Lung (tissue), 12 donors: ENCODE measurements around the gene FMNL3. TPM values are rescaled to one million over a fixed set of nuclear protein-coding genes. Genes with fewer than 3 reads are reported as not detected.

Experiments
- ATAC-seq: fragments of 200-7000 bp; cut with Tn5 transposase; one replicate; pipeline ENCODE4 v1.9.1; 2020; ENCODE audit warnings: moderate number of reproducible peaks; ENCODE audit not compliant: insufficient read depth, low FRiP score
- DNase-seq, 3 donors: peaks; one replicate each; pipeline ENCODE4 v3.0.0-alpha.2; 2013 to 2017
- H3K27ac ChIP-seq, 2 donors: one replicate each; pipeline ENCODE4 v1.5.1; 2013; ENCODE audit warnings: mild to moderate bottlenecking in 2 of 2, moderate library complexity in 2 of 2, control low read depth in 1 of 2, inconsistent platforms in 1 of 2, low read depth in 1 of 2, low read length in 1 of 2
- H3K27me3 ChIP-seq, 3 donors: one replicate each; pipeline ENCODE4 v1.5.1; 2013; ENCODE audit warnings: low read length in 2 of 3; ENCODE audit not compliant: control insufficient read depth in 3 of 3, insufficient read depth in 3 of 3
- H3K36me3 ChIP-seq, 4 donors: one replicate each; pipeline ENCODE4 v1.5.1; 2013; ENCODE audit warnings: low read length in 4 of 4, mild to moderate bottlenecking in 1 of 4, moderate library complexity in 1 of 4; ENCODE audit not compliant: control insufficient read depth in 4 of 4, insufficient read depth in 4 of 4
- H3K4me1 ChIP-seq, 5 donors: one replicate each; pipeline ENCODE4 v1.5.1; 2013; ENCODE audit warnings: low read length in 5 of 5, mild to moderate bottlenecking in 2 of 5, moderate library complexity in 1 of 5; ENCODE audit not compliant: control insufficient read depth in 5 of 5, insufficient read depth in 5 of 5
- H3K4me3 ChIP-seq: one replicate; pipeline ENCODE4 v1.5.1; 2013; ENCODE audit warnings: mild to moderate bottlenecking, control low read depth, moderate library complexity
- H3K9ac ChIP-seq, 2 donors: one replicate each; pipeline ENCODE4 v1.5.1; 2013; ENCODE audit warnings: low read length in 2 of 2, control low read depth in 1 of 2; ENCODE audit not compliant: insufficient read depth in 1 of 2
- H3K9me3 ChIP-seq, 4 donors: one replicate each; pipeline ENCODE4 v1.5.1; 2013; ENCODE audit warnings: low read length in 3 of 4, mild to moderate bottlenecking in 1 of 4, moderate library complexity in 1 of 4; ENCODE audit not compliant: control insufficient read depth in 4 of 4, insufficient read depth in 3 of 4
- CTCF ChIP-seq: IDR thresholded peaks from 2 replicates; pipeline ENCODE4 v1.5.1; 2012; ENCODE audit warnings: mild to moderate bottlenecking; ENCODE audit errors: control extremely low read depth, extremely low read depth
- WGBS, 2 donors: extraction: QIAGEN DNeasy Blood & Tissue Kit; methylation state at CpG; one replicate each; pipeline ENCODE4 v1.1.7; 2013; 5-methylcytosine and 5-hydroxymethylcytosine counted together
- polyA plus RNA-seq, 2 donors: library from polyadenylated mRNA; stranded (reverse); fragments of 200-250 nt; gene quantifications; one replicate each; pipeline ENCODE4 v1.2.1, GENCODE V29; 2013
- total RNA-seq, 2 donors: library from RNA; depleted of rRNA in 1 of 2; stranded (reverse); fragments of >200 nt in 1 of 2; gene quantifications; one replicate each; pipeline ENCODE4 v1.2.1, GENCODE V29; 2014 to 2021
- donor health status: control.
- donor health status: control.
- donor health status: Bipolar disorder and iron deficiency.
- donor health status: healthy.
- donor health status: DM: yes; HTN: yes; CAD: no.

Gene FMNL3
- total and polyA plus RNA-seq, 4 donors, result 11.5 to 51.2 (median 22.4) TPM

- DNase-seq (no peak), ATAC-seq (no peak)
- no peak for TF ChIP-seq CTCF
- WGBS, 2 donors, result 90 to 95% methylated on average over 1 of the region's 1 CpG
- Histone ChIP-seq H3K4me1 (peaks cover 0 to 8% (median 0%) of the 10 kb centered on the region in 5 donors), H3K4me3 (no peak overlapping the region), H3K9ac (no peak overlapping the region), H3K27me3 (no peaks in the 10 kb centered on the region), H3K27ac (no peak overlapping the region), H3K36me3 (peaks cover 0 to 3% (median 2%) of the 10 kb centered on the region in 4 donors), H3K9me3 (no peaks in the 10 kb centered on the region)
These were observed 80.4 kb downstream of the FMNL3 start for GRCh38 chr12:49626836-49627235.

- DNase-seq (no peak), ATAC-seq (no peak)
- Histone ChIP-seq H3K27me3 (no peaks in the 10 kb centered on the region), H3K9ac (no peak overlapping the region), H3K36me3 (no peaks in the 10 kb centered on the region), H3K4me3 (no peak overlapping the region), H3K27ac (no peak overlapping the region), H3K9me3 (no peaks in the 10 kb centered on the region), H3K4me1 (peaks cover 0 to 13% (median 3%) of the 10 kb centered on the region in 5 donors)
- WGBS, 2 donors, result 81 to 83% methylated on average over 6 of the region's 6 CpGs
- TF ChIP-seq CTCF, result no peak
These were observed 80.9 kb downstream of the FMNL3 start for GRCh38 chr12:49626169-49626835.

GRCh38 chr12:49624921-49625577, 82.2 kb downstream of the FMNL3 start:
- Histone ChIP-seq H3K36me3 (no peaks in the 10 kb centered on the region), H3K4me3 (no peak overlapping the region), H3K9me3 (no peaks in the 10 kb centered on the region), H3K27ac (no peak overlapping the region), H3K27me3 (no peaks in the 10 kb centered on the region), H3K4me1 (peaks cover 0 to 17% (median 3%) of the 10 kb centered on the region in 5 donors), H3K9ac (no peak overlapping the region)
- DNase-seq, result no peak
- no peak for ATAC-seq
- 58 to 65% methylated on average over 4 of the region's 4 CpGs for WGBS, 2 donors
- no peak for TF ChIP-seq CTCF
